ENCODE measurements around the gene TMPRSS6.
A peak's percentile ranks its signal among the peaks of the same experiment; 100 is the strongest.

GRCh38 chr22:37045958-37046357, 63.6 kb downstream of the TMPRSS6 start:
- peak; percentile 25 to 49 (median 27) for TF ChIP-seq CTCF (IDR thresholded peaks at IDR 0.05)
- no peak for TF ChIP-seq POLR2A (IDR thresholded peaks at IDR 0.05)

Measured in testis (tissue), 2 donors.